GM13976 (cell line): ENCODE results near the gene ARHGAP10.

Experiments used
- DNase-seq: peaks from one replicate; pipeline ENCODE4 v3.0.0; 2012; ENCODE audit warnings: low spot score
- in situ Hi-C: fragments of 300-500 bp; cut with MboI; formaldehyde crosslinking; loops from one replicate; pipeline ENCODE4 v1.12.0; 2022; ENCODE audit warnings: low sequenced_read_pairs, mixed read lengths, inconsistent platforms; ENCODE audit not compliant: unreplicated experiment
- TF ChIP-seq, protein P1 (sequence below): IDR thresholded peaks from 2 replicates; pipeline ENCODE4 v1.5.1; 2012; ENCODE audit warnings: borderline replicate concordance, mild to moderate bottlenecking; ENCODE audit not compliant: insufficient read depth; ENCODE audit errors: extremely low read depth, missing control alignments, control extremely low read depth

Gene ARHGAP10

DNA sequence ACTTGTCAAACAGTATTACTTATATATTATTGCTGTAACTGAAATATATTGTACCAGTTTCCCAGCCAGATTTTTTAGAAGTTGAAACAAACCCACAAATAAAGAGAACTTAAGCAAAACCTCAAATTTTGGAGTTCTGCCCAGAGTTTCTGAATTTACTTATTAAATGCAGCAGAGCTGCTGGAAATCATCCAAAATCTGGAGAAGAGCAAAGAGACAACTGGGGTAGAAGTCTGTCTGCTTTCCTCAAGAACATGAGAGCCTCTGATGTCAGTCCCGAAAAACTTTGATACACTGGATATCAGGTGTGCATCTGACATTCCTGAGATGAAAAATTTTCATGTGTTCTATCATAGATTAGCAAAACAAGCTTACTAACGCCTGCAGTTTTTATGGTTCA is 384.4 kb downstream of the ARHGAP10 start:
- DNase-seq, result no peak
- in situ Hi-C loops, result no loop called here
- TF ChIP-seq, protein P1, sequence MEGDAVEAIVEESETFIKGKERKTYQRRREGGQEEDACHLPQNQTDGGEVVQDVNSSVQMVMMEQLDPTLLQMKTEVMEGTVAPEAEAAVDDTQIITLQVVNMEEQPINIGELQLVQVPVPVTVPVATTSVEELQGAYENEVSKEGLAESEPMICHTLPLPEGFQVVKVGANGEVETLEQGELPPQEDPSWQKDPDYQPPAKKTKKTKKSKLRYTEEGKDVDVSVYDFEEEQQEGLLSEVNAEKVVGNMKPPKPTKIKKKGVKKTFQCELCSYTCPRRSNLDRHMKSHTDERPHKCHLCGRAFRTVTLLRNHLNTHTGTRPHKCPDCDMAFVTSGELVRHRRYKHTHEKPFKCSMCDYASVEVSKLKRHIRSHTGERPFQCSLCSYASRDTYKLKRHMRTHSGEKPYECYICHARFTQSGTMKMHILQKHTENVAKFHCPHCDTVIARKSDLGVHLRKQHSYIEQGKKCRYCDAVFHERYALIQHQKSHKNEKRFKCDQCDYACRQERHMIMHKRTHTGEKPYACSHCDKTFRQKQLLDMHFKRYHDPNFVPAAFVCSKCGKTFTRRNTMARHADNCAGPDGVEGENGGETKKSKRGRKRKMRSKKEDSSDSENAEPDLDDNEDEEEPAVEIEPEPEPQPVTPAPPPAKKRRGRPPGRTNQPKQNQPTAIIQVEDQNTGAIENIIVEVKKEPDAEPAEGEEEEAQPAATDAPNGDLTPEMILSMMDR, result no peak

DNA sequence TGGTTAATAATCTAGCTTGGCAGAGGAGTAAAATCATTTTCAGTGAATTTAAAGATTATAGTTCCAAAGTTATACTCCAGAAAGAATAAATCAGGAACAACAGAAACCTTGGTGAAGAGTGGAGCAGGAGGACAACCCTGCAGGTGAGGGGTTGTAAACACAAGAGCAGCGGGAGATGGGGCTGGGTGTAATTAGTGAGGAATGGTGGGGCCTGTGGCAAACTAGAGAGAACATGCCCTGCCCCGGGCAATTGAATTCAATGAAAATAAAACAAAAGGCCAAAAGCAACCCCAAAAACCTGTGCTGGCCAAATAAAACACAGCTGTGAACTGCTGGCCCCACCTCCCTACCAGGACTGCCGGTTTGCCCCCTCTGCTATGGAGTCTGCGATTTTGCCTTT is 385.1 kb downstream of the ARHGAP10 start:
- DNase-seq, result no peak
- TF ChIP-seq, protein P1, result no peak
- in situ Hi-C loops, result no loop called here

DNA sequence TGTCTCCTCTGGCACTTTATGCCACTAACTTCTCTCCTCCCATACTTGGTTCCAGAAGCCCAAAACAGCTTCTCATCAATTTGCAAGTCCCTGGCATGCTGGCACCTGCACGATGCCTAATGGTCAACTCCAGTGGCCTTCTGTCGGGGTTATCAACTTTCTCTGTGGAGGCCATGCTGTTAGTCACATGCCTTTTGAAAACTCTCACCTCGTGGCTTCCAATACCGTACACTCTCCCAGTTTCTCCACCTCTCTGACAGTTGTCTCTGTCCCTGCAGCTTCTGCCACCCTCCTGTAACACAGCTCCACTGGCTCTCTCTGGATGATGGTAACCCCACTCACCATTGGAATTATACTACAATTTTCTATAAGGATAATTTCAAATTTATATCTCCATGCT is 386.3 kb downstream of the ARHGAP10 start:
- TF ChIP-seq, protein P1, result no peak
- in situ Hi-C loops, result no loop called here
- DNase-seq, result no peak

- TF ChIP-seq, protein P1, result no peak
- no peak for DNase-seq
- in situ Hi-C loops, result no loop called here
Observed at GRCh38 chr4:148118633-148119032, 386.7 kb downstream of the ARHGAP10 start.

DNA sequence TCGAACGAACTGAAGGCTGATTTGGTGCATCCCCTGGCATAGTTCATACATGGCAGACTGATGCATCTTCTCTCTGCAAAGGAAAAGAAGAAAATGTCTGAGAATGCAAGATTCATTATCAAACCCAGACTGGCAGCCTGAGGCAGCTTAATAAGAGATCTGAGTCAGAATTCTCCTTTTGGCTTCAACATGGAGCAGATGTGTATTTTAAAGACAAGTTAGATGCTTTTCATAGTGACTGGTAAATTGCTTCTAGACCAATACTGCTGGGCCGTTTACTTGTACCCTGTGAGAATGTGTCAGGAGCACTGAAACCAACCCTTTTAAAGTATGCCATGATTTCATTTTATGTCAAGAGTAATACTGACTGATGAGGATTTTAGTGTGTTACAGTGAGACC is 388.3 kb downstream of the ARHGAP10 start:
- in situ Hi-C loops, result no loop called here
- DNase-seq, result no peak
- TF ChIP-seq, protein P1, result no peak
